Stimulated activated naive CD8-positive, alpha-beta T cell treated with anti-CD3 and anti-CD28 coated beads, Interleukin-15, Interleukin-2, amounts not matched to agents 100 ng/mL and 50 ng/mL, for 24 hours (primary cell): ENCODE measurements around the gene SYNGAP1.

ENCODE experiments used
- H3K27ac Mint-ChIP-seq: one replicate; pipeline ENCODE4 v1.8.0; 2021; ENCODE audit warnings: mild to moderate bottlenecking, mixed read lengths
- H3K27me3 Mint-ChIP-seq: one replicate; pipeline ENCODE4 v1.8.0; 2021; ENCODE audit warnings: mixed read lengths
- H3K36me3 Mint-ChIP-seq: one replicate; pipeline ENCODE4 v1.8.0; 2021; ENCODE audit warnings: low read depth, mixed read lengths
- H3K4me1 Mint-ChIP-seq: one replicate; pipeline ENCODE4 v1.8.0; 2021; ENCODE audit warnings: low read depth, mixed read lengths
- H3K4me3 Mint-ChIP-seq: one replicate; pipeline ENCODE4 v1.8.0; 2021; ENCODE audit warnings: mild to moderate bottlenecking, mixed read lengths
- H3K9me3 Mint-ChIP-seq: one replicate; pipeline ENCODE4 v1.8.0; 2021; ENCODE audit warnings: mixed read lengths

The SYNGAP1 gene

GRCh38 chr6:33413241-33414120 is 6.4 kb upstream of the SYNGAP1 start:
- peaks cover 45% of the 10 kb centered on the region for H3K36me3 Mint-ChIP-seq
- no peaks in the 10 kb centered on the region for H3K27me3 Mint-ChIP-seq
- no peak overlapping the region for H3K27ac Mint-ChIP-seq
- H3K9me3 Mint-ChIP-seq = no peaks in the 10 kb centered on the region
- H3K4me1 Mint-ChIP-seq = peaks cover 70% of the 10 kb centered on the region
- no peak overlapping the region for H3K4me3 Mint-ChIP-seq

- Mint-ChIP-seq H3K27ac (peak overlapping the region; percentile 10), H3K36me3 (peaks cover 35% of the 10 kb centered on the region), H3K4me1 (peaks cover 76% of the 10 kb centered on the region), H3K4me3 (no peak overlapping the region), H3K27me3 (no peaks in the 10 kb centered on the region), H3K9me3 (no peaks in the 10 kb centered on the region)
Measured at GRCh38 chr6:33414592-33415271, 5.1 kb upstream of the SYNGAP1 start.

- Mint-ChIP-seq H3K27ac (peak overlapping the region; percentile 69), H3K4me1 (peaks cover 74% of the 10 kb centered on the region), H3K4me3 (peak overlapping the region; percentile 96), H3K27me3 (no peaks in the 10 kb centered on the region), H3K9me3 (no peaks in the 10 kb centered on the region), H3K36me3 (peaks cover 35% of the 10 kb centered on the region)
Measured at GRCh38 chr6:33415831-33416230, 4.0 kb upstream of the SYNGAP1 start.

GRCh38 chr6:33416386-33417127 is 3.3 kb upstream of the SYNGAP1 start:
- peak overlapping the region; percentile 100 for H3K27ac Mint-ChIP-seq
- peaks cover 35% of the 10 kb centered on the region for H3K36me3 Mint-ChIP-seq

GRCh38 chr6:33417128-33417902 is 2.5 kb upstream of the SYNGAP1 start:
- Mint-ChIP-seq H3K27me3 (no peaks in the 10 kb centered on the region), H3K27ac (peak overlapping the region; percentile 100), H3K4me3 (peak overlapping the region; percentile 96), H3K4me1 (peaks cover 73% of the 10 kb centered on the region), H3K9me3 (no peaks in the 10 kb centered on the region), H3K36me3 (peaks cover 33% of the 10 kb centered on the region)

More at GRCh38 chr6:33416386-33417127, 3.3 kb upstream of the SYNGAP1 start:
- Mint-ChIP-seq H3K4me3 (peak overlapping the region; percentile 96), H3K9me3 (no peaks in the 10 kb centered on the region), H3K27me3 (no peaks in the 10 kb centered on the region), H3K4me1 (peaks cover 77% of the 10 kb centered on the region)

GRCh38 chr6:33417903-33418689 is 1.8 kb upstream of the SYNGAP1 start, which contains the start of gene CUTA:
Gene CUTA, minus strand, starts transcription at chr6:33418107. Its CDS starts 107 bp downstream, at chr6:33418000.
- H3K27ac Mint-ChIP-seq = peak within 1 kb of the TSS; percentile 100
- H3K27me3 Mint-ChIP-seq = no peaks in the 10 kb centered on the region
- no peaks in the 10 kb centered on the region for H3K9me3 Mint-ChIP-seq
- H3K4me3 Mint-ChIP-seq = peak within 1 kb of the TSS; percentile 96
- peaks cover 29% of the 10 kb centered on the region for H3K36me3 Mint-ChIP-seq
- peaks cover 65% of the 10 kb centered on the region for H3K4me1 Mint-ChIP-seq

GRCh38 chr6:33418690-33419291 is 1.1 kb upstream of the SYNGAP1 start:
- peak overlapping the region; percentile 96 for H3K4me3 Mint-ChIP-seq

GRCh38 chr6:33420491-33421343 is 852 bp downstream of the SYNGAP1 start:
- H3K9me3 Mint-ChIP-seq = no peaks in the 10 kb centered on the region
- peaks cover 17% of the 10 kb centered on the region for H3K36me3 Mint-ChIP-seq
- H3K4me1 Mint-ChIP-seq = peaks cover 66% of the 10 kb centered on the region
- H3K4me3 Mint-ChIP-seq = peak overlapping the region; percentile 40
- no peaks in the 10 kb centered on the region for H3K27me3 Mint-ChIP-seq
- peak overlapping the region; percentile 57 for H3K27ac Mint-ChIP-seq

More at GRCh38 chr6:33418690-33419291, 1.1 kb upstream of the SYNGAP1 start:
- peaks cover 23% of the 10 kb centered on the region for H3K36me3 Mint-ChIP-seq
- peaks cover 64% of the 10 kb centered on the region for H3K4me1 Mint-ChIP-seq
- no peaks in the 10 kb centered on the region for H3K9me3 Mint-ChIP-seq
- no peaks in the 10 kb centered on the region for H3K27me3 Mint-ChIP-seq
- H3K27ac Mint-ChIP-seq = peak overlapping the region; percentile 100

GRCh38 chr6:33421344-33421643 is 1.4 kb downstream of the SYNGAP1 start:
- Mint-ChIP-seq H3K27me3 (no peaks in the 10 kb centered on the region), H3K36me3 (peaks cover 12% of the 10 kb centered on the region), H3K4me1 (peaks cover 63% of the 10 kb centered on the region), H3K27ac (peak overlapping the region; percentile 57), H3K9me3 (no peaks in the 10 kb centered on the region), H3K4me3 (peak overlapping the region; percentile 15)

- H3K27ac Mint-ChIP-seq = peak overlapping the region; percentile 92
- no peaks in the 10 kb centered on the region for H3K27me3 Mint-ChIP-seq
- H3K4me1 Mint-ChIP-seq = peaks cover 63% of the 10 kb centered on the region
- peak overlapping the region; percentile 85 for H3K4me3 Mint-ChIP-seq
- H3K36me3 Mint-ChIP-seq = peaks cover 7% of the 10 kb centered on the region
- H3K9me3 Mint-ChIP-seq = no peaks in the 10 kb centered on the region
Measured at GRCh38 chr6:33423777-33424176, 3.9 kb downstream of the SYNGAP1 start.

- peaks cover 7% of the 10 kb centered on the region for H3K36me3 Mint-ChIP-seq
- peak overlapping the region; percentile 85 for H3K4me3 Mint-ChIP-seq
- H3K9me3 Mint-ChIP-seq = no peaks in the 10 kb centered on the region
- H3K4me1 Mint-ChIP-seq = peaks cover 64% of the 10 kb centered on the region
- H3K27ac Mint-ChIP-seq = peak overlapping the region; percentile 92
- H3K27me3 Mint-ChIP-seq = no peaks in the 10 kb centered on the region
Measured at GRCh38 chr6:33424855-33425667, 5.2 kb downstream of the SYNGAP1 start.
